Adipose tissue (tissue), 3 donors: ENCODE results near the gene BSPRY. TPM values are rescaled to one million over a fixed set of nuclear protein-coding genes. Genes with fewer than 3 reads are reported as not detected.

Experiments
- H3K27ac ChIP-seq: one replicate; pipeline ENCODE4 v1.5.1; 2013; ENCODE audit warnings: low read depth, low read length
- WGBS, 3 donors: extraction: QIAGEN DNeasy Blood & Tissue Kit; methylation state at CpG; one replicate each; pipeline ENCODE4 v1.1.7; 2013; 5-methylcytosine and 5-hydroxymethylcytosine counted together
- polyA plus RNA-seq, 3 donors: library from polyadenylated mRNA; stranded (reverse); fragments of 200-250 nt; gene quantifications; one replicate each; pipeline ENCODE4 v1.2.3, GENCODE V29; 2013
- donor health status: healthy with polysubstance abuse.
- donor health status: Bipolar disorder and iron deficiency.
- donor health status: healthy.

Gene BSPRY
- polyA plus RNA-seq = 10 to 100 TPM in 1 of 3 donors, 1 to 10 TPM in 1, not detected in 1; 2.6 to 25.1 TPM

- H3K27ac ChIP-seq = no peak within 1 kb of the TSS
- WGBS, 3 donors = 1 to 2% (median 1%) methylated on average over 46 to 71 of the region's 71 CpGs
These were observed at the start of gene BSPRY for GRCh38 chr9:113349445-113350094. Gene BSPRY (plus strand): TSS chr9:113349541. CDS start chr9:113349580, 39 bp downstream.

GRCh38 chr9:113299800-113300292 lies 49.5 kb upstream of the BSPRY start:
- WGBS, 3 donors = 25 to 39% (median 28%) methylated on average over 8 of the region's 8 CpGs

GRCh38 chr9:113301548-113301947 lies 47.8 kb upstream of the BSPRY start:
- WGBS, 3 donors = 85 to 89% (median 87%) methylated on average over 8 of the region's 8 CpGs
- no peak overlapping the region for H3K27ac ChIP-seq

More at GRCh38 chr9:113299800-113300292, 49.5 kb upstream of the BSPRY start:
- no peak overlapping the region for H3K27ac ChIP-seq

- no peak within 1 kb of the TSS for H3K27ac ChIP-seq
- WGBS, 3 donors = 54 to 87% (median 75%) methylated on average over 25 of the region's 25 CpGs
These were observed 46.4 kb upstream of the BSPRY start, which contains the start of gene RNF183 for GRCh38 chr9:113302792-113303418. Gene RNF183 (minus strand): TSS chr9:113303376. CDS start chr9:113298184, 5,192 bp downstream.

GRCh38 chr9:113306566-113306965 lies 42.8 kb upstream of the BSPRY start:
- 88 to 94% (median 90%) methylated on average over 1 of the region's 1 CpG for WGBS, 3 donors
- no peak overlapping the region for H3K27ac ChIP-seq

- 62 to 74% (median 67%) methylated on average over 8 of the region's 8 CpGs for WGBS, 3 donors
- H3K27ac ChIP-seq = no peak overlapping the region
These were observed 41.9 kb upstream of the BSPRY start for GRCh38 chr9:113307396-113307975.

- WGBS, 3 donors = 8 to 9% (median 8%) methylated on average over 2 of the region's 2 CpGs
- no peak overlapping the region for H3K27ac ChIP-seq
These were observed 40.0 kb upstream of the BSPRY start for GRCh38 chr9:113309204-113309813.

- no peak overlapping the region for H3K27ac ChIP-seq
- 35 to 61% (median 56%) methylated on average over 3 of the region's 3 CpGs for WGBS, 3 donors
These were observed 38.8 kb upstream of the BSPRY start for GRCh38 chr9:113310538-113310937.

- no peak overlapping the region for H3K27ac ChIP-seq
- WGBS, 3 donors = 83 to 89% (median 87%) methylated on average over 3 of the region's 3 CpGs
These were observed 37.4 kb upstream of the BSPRY start for GRCh38 chr9:113311961-113312360.

GRCh38 chr9:113313261-113313660 lies 36.1 kb upstream of the BSPRY start:
- WGBS, 3 donors = 40 to 90% (median 86%) methylated on average over 5 of the region's 5 CpGs

GRCh38 chr9:113315231-113315630 lies 34.1 kb upstream of the BSPRY start:
- H3K27ac ChIP-seq = no peak overlapping the region

More at GRCh38 chr9:113313261-113313660, 36.1 kb upstream of the BSPRY start:
- H3K27ac ChIP-seq = no peak overlapping the region

GRCh38 chr9:113316030-113316429 lies 33.3 kb upstream of the BSPRY start:
- WGBS, 3 donors = 93 to 95% (median 94%) methylated on average over 4 of the region's 4 CpGs

GRCh38 chr9:113317777-113318176 lies 31.6 kb upstream of the BSPRY start:
- no peak overlapping the region for H3K27ac ChIP-seq
- 55 to 71% (median 64%) methylated on average over 2 of the region's 2 CpGs for WGBS, 3 donors

More at GRCh38 chr9:113316030-113316429, 33.3 kb upstream of the BSPRY start:
- H3K27ac ChIP-seq = no peak overlapping the region

GRCh38 chr9:113319054-113319453 lies 30.3 kb upstream of the BSPRY start:
- no peak overlapping the region for H3K27ac ChIP-seq
- WGBS, 3 donors = 92 to 97% (median 94%) methylated on average over 2 of the region's 2 CpGs

- no peak overlapping the region for H3K27ac ChIP-seq
- 91 to 95% (median 93%) methylated on average over 3 of the region's 3 CpGs for WGBS, 3 donors
These were observed 29.3 kb upstream of the BSPRY start for GRCh38 chr9:113320051-113320450.

- H3K27ac ChIP-seq = no peak overlapping the region
- WGBS, 3 donors = 79 to 86% (median 83%) methylated on average over 6 of the region's 6 CpGs
These were observed 26.7 kb upstream of the BSPRY start for GRCh38 chr9:113322671-113323070.

- 95 to 96% (median 96%) methylated on average over 4 of the region's 4 CpGs for WGBS, 3 donors
- H3K27ac ChIP-seq = no peak overlapping the region
These were observed 23.1 kb upstream of the BSPRY start for GRCh38 chr9:113326230-113326629.

- WGBS, 3 donors = 94 to 96% (median 96%) methylated on average over 3 of the region's 3 CpGs
- H3K27ac ChIP-seq = no peak overlapping the region
These were observed 21.1 kb upstream of the BSPRY start for GRCh38 chr9:113328045-113328782.
